ENCODE results near the gene KIAA1671.

Gene KIAA1671

DNA sequence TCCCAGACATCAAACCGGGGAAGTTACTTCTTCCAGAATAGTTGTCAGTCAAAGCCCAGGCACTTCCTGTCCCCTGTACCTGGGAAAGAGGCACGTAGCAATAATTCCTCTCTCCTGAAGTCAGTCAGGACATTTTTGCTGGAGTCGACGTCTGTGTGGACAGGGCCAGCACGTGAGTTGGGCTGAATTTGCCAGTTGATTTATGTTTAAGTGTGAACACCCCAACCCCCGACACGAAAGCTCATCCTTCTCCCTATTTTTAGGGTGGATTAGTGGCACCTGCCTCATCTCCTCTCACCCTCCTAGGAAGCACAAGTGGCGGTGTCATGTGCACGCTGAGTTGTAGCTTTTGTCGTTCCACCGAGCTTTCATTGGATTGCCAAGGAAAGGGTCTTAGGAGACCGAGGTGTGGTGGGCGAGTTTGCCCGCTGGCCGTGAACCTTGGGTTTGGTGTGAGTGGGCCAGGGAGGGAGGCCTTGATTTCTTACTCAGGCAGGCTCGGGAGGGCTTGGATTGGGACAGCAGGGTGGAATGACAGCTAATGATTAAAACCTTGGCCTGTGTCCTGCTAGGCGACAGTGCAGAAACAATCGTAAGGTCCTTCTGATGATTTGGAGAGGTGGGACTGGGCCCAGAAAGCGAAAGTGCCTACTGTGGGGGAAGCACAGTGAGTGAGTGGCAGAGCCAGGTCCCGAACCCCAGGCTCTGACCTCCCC lies 160.2 kb downstream of the KIAA1671 start:
- TF ChIP-seq, protein P1, sequence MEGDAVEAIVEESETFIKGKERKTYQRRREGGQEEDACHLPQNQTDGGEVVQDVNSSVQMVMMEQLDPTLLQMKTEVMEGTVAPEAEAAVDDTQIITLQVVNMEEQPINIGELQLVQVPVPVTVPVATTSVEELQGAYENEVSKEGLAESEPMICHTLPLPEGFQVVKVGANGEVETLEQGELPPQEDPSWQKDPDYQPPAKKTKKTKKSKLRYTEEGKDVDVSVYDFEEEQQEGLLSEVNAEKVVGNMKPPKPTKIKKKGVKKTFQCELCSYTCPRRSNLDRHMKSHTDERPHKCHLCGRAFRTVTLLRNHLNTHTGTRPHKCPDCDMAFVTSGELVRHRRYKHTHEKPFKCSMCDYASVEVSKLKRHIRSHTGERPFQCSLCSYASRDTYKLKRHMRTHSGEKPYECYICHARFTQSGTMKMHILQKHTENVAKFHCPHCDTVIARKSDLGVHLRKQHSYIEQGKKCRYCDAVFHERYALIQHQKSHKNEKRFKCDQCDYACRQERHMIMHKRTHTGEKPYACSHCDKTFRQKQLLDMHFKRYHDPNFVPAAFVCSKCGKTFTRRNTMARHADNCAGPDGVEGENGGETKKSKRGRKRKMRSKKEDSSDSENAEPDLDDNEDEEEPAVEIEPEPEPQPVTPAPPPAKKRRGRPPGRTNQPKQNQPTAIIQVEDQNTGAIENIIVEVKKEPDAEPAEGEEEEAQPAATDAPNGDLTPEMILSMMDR (conservative IDR thresholded peaks at IDR 0.05; ENCODE audit: low read depth), result no peak
- H3K27ac ChIP-seq, result peak overlapping the region; percentile 98
- DNase-seq (ENCODE audit: low spot score), result no peak
- ChIA-PET CTCF (no interaction called here), POLR2A (ENCODE audit: low non-redundant PET) (interaction anchor here (0.5 kb wide), 1 partner anchor 134 kb away, joined by 4 read pairs; no protein-coding TSS in a partner anchor)

DNA sequence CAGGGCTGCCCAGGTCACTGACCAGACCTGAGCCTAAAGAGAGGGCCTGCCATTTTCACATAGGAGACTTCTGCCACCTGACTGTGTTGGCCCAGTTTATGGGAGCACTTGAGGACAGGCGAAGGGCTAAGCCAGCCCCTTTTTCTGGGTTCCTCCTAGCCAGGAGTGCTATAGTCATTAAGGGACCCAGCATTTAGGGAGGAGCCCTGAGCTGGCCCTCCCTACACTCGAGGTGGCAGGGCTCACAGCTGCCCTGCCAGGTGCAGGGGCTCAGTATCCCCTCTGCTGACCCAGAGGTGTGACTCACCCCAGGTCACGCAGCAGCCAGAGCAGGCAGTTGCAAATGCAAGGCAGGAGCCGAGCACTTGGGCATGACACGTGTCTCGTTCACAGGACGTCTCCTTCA lies 160.8 kb downstream of the KIAA1671 start:
- TF ChIP-seq, protein P1 (conservative IDR thresholded peaks at IDR 0.05; ENCODE audit: low read depth), result no peak
- peak overlapping the region; percentile 98 for H3K27ac ChIP-seq
- ChIA-PET CTCF (no interaction called here), POLR2A (ENCODE audit: low non-redundant PET) (interaction anchor here (0.5 kb wide), 1 partner anchor 135 kb away, joined by 4 read pairs; no protein-coding TSS in a partner anchor)
- no peak for DNase-seq (ENCODE audit: low spot score)

DNA sequence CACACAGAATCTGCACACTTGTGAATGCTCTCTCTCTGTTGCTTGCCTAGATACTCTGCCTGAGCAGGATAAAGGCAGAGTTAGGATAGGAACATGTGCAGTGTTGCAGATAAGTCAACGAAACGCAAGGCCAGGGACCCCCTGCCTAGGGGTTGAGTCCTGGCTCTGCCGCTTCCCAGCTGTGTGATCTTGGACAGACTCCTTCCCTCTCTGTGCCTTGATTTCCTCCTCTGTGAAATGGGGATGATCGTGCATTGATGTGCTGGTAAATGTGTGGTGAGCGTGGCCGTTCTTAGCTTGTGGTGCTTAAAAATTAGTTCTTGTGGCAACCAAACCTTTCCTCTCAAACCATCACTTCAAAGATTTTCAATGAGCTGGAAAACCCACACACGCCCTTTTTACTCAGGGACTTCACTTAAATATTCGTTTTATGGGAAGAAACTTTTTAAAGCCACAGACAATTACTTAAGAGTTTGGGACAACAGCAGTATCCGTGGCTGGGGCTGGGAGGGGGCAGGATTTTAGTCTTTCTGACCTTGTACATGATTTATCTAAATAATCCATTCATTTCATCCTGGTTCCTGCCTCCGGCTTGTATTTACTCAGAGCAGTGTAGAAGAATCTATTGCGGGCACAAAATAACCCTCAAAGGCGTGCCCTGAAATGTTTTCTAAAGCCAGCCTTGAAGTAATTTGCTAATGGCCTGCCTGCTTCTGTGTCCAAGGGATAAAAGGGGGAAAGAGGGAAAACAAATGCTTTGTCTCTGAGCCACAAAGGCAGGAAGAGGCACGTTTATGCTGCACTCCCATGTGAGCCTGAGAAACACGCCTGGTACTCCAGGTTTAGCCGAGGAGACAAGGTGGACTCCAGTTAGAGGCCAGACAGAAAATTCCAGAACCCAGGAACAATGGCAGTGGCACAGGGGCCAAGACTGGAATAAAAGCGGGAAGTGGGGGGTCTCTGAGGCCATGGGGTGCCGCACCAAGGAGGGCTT lies 162.2 kb downstream of the KIAA1671 start:
- CTCF ChIA-PET, result interaction anchor here (1.1 kb wide), 1 partner anchor 87 kb away, joined by 4 read pairs; no protein-coding TSS in a partner anchor

DNA sequence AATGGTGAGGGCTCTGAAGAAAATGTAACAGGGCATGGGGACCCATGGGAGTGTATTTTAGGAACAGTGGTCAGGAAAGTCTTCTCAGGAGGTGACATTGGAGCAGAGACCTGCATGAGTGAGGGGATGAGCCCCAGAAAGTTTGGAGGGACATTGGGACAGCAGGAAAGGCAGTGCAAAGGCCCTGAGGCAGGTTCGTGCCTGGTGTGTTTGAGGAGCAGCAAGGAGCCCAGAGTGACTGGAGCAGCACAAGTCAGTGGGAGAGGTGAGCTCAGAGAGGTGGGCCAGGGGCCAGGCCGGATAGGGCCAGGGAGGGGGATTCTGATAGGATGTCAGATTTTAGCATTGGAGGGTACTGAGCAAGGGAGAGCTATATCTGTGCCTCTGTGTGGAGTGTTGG lies 167.1 kb downstream of the KIAA1671 start:
- H3K27ac ChIP-seq, result peak overlapping the region; percentile 74
- no peak for DNase-seq (ENCODE audit: low spot score)
- TF ChIP-seq, protein P1 (conservative IDR thresholded peaks at IDR 0.05; ENCODE audit: low read depth), result no peak
- CTCF ChIA-PET, result no interaction called here
- POLR2A ChIA-PET (ENCODE audit: low non-redundant PET), result no interaction called here

More for the DNA sequence above, 162.2 kb downstream of the KIAA1671 start:
- POLR2A ChIA-PET (ENCODE audit: low non-redundant PET), result no interaction called here
- peak overlapping the region; percentile 98 for H3K27ac ChIP-seq
- DNase-seq (ENCODE audit: low spot score), result no peak
- TF ChIP-seq, protein P1 (conservative IDR thresholded peaks at IDR 0.05; ENCODE audit: low read depth), result no peak

DNA sequence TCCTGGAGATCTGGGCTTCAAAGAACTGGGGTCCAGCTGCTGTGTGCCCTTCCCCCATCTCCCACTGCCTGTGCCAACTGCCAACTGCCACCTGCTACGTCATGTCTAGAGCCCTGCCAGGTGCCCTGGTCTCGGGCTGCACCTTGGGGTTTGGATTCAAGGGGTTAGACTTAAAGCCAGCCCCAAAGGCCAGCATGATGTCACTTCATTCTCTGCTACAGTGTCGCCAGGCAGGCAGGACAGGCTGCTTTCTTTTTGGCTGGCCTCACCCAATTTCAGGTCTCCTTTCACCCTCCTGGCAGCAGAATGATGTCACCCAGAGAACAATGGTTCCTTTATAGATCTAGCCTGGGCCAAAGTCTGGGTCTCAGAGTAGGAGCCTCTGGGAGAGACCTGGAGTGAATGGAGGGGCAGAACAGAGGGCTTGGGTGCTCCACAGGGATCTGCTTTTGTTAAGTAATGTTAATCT lies 167.6 kb downstream of the KIAA1671 start:
- ChIA-PET CTCF (no interaction called here), POLR2A (ENCODE audit: low non-redundant PET) (no interaction called here)
- TF ChIP-seq, protein P1 (conservative IDR thresholded peaks at IDR 0.05; ENCODE audit: low read depth), result no peak
- H3K27ac ChIP-seq, result peak overlapping the region; percentile 74
- DNase-seq (ENCODE audit: low spot score), result no peak

DNA sequence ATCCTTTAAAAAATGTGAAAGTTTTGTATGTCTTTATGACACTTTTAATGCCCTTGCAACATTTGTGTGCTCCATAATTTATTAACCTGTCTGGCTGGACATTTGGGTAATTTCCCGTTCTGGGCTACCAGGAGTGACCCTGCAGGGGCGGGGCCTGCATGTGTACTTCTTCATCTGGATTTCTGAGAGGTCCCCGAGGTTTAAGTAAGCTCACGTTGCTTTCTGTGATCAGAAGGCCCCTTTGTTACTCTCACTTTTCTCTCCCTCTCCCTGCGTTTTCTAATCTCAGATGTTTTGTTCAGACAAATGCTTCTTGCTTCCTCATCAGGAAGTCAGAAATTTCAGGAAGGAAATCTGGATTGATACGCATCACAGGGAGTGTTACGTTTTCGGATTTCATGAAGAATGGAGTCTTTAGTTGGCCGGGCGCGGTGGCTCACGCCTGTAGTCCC lies 168.3 kb downstream of the KIAA1671 start:
- peak overlapping the region; percentile 46 for H3K27ac ChIP-seq
- ChIA-PET POLR2A (ENCODE audit: low non-redundant PET) (no interaction called here), CTCF (no interaction called here)
- TF ChIP-seq, protein P1 (conservative IDR thresholded peaks at IDR 0.05; ENCODE audit: low read depth), result no peak
- DNase-seq (ENCODE audit: low spot score), result no peak
